ENCODE results near the gene UBE2QL1.

- TF ChIP-seq POLR2A (IDR thresholded peaks at IDR 0.05) (no peak), CTCF (IDR thresholded peaks at IDR 0.05) (no peak)
These were observed 38.4 kb downstream of the UBE2QL1 start for GRCh38 chr5:6487081-6487480.

Data from tibial nerve (tissue), 3 donors.